Transverse colon (tissue), 4 donors: ENCODE results near the gene TNFRSF12A.

Experiments
- CTCF ChIP-seq, 5 experiments: fragments of 200-600 bp in 3 of 5; fragments of 450-650 bp in 2 of 5; sonication (generic) in 3 of 5; IDR thresholded peaks; 1 replicate in 2 of 5; 2 replicates in 3 of 5; pipeline ENCODE4 v1.5.1; 2016 to 2017; ENCODE audit warnings: antibody characterized with exemption in 5 of 5, inconsistent platforms in 3 of 5, mild to moderate bottlenecking in 2 of 5, moderate library complexity in 1 of 5
- EP300 ChIP-seq: sonication (generic); formaldehyde crosslinking; IDR thresholded peaks from one replicate; pipeline ENCODE4 v1.6.1; 2017; ENCODE audit warnings: antibody characterized with exemption, low read depth
- POLR2A ChIP-seq: fragments of 450-650 bp; IDR thresholded peaks from one replicate; pipeline ENCODE4 v1.6.1; 2016; ENCODE audit warnings: antibody characterized with exemption, mild to moderate bottlenecking, moderate library complexity
- POLR2AphosphoS5 ChIP-seq, 3 donors: sonication (generic); formaldehyde crosslinking; IDR thresholded peaks; one replicate each; pipeline ENCODE4 v1.6.1; 2016; ENCODE audit warnings: antibody characterized with exemption in 3 of 3

- TF ChIP-seq CTCF (IDR thresholded peaks at IDR 0.05) (no peak), POLR2AphosphoS5 (IDR thresholded peaks at IDR 0.05) (no peak), POLR2A (no peak), EP300 (no peak)
Observed at GRCh38 chr16:2973605-2974318, 46.4 kb upstream of the TNFRSF12A start.
